GM18951 (cell line): ENCODE data around the gene COX5A.
A peak's percentile ranks its signal among the peaks of the same experiment; 100 is the strongest.

ENCODE experiments used
- POLR2A ChIP-seq: IDR thresholded peaks from 4 replicates; pipeline ENCODE4 v1.6.1; 2011; ENCODE audit warnings: mild to moderate bottlenecking; ENCODE audit not compliant: insufficient read length, insufficient read depth; ENCODE audit errors: extremely low read depth
- in situ Hi-C: fragments of 300-500 bp; cut with MboI; formaldehyde crosslinking; loops from one replicate; pipeline ENCODE4 v1.12.0; 2022; ENCODE audit warnings: low sequenced_read_pairs, mixed read lengths, inconsistent platforms; ENCODE audit not compliant: unreplicated experiment

The COX5A gene

GRCh38 chr15:74960286-74960685, 22.4 kb upstream of the COX5A start:
- in situ Hi-C loops = no loop called here
- TF ChIP-seq POLR2A = no peak

DNA sequence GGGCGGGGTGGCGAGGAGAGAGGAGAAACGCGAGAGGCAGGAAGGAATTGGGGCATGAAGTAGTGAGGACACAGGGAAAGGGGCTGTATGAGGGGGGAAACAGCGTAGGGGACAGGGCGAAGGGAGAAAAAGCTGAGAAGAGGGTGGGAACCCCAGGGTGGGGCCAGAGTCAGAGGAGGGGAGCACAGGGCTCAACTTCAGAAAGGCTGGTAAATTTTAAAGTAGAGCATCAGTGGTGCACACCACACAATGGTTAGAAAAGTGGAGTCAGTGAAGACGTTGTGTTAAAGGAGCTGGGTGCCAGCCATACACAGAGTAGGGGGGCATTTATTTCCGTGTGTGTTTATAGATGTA, 21.7 kb upstream of the COX5A start:
- TF ChIP-seq POLR2A = no peak
- in situ Hi-C loops = no loop called here

GRCh38 chr15:74958908-74959585, 21.2 kb upstream of the COX5A start:
- TF ChIP-seq POLR2A = no peak
- in situ Hi-C loops = no loop called here

DNA sequence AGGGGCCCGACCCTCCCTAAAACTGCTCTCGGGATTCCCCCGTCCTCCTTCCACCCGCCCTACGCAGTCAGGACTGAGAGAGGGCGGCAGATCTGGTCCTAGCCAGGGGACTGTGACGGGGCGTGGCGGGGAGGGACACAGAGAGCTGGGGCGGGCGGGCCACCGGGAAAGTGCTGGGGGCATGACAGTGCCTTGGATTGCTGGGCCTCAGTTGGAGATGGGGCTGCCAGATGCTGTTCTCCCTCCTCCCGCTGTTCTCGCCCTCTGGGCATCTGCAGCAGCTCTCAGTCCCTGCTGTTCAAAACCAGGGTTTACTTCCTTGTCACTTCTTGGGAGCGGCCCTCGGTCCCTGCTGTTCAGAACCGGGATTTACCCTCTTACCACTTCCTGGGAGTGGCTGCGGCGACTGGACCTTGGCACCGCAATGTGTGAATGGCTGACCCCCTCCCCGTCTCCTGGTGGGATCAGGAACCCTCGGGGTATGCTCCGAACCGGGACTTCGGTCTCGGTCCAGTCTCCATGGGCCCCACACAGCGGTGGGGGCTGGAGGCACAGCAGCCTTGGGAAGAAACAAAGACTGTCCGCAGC, 20.5 kb upstream of the COX5A start:
- in situ Hi-C loops = no loop called here
- no peak for TF ChIP-seq POLR2A

GRCh38 chr15:74957476-74958035, 19.7 kb upstream of the COX5A start:
- in situ Hi-C loops = no loop called here
- TF ChIP-seq POLR2A = no peak

GRCh38 chr15:74956648-74957475, 19.0 kb upstream of the COX5A start, which contains the start of gene RPP25:
Gene RPP25, minus strand, starts transcription at chr15:74956772. Its CDS starts 189 bp downstream, at chr15:74956583.
- in situ Hi-C loops = no loop called here
- peak; percentile 68 for TF ChIP-seq POLR2A

DNA sequence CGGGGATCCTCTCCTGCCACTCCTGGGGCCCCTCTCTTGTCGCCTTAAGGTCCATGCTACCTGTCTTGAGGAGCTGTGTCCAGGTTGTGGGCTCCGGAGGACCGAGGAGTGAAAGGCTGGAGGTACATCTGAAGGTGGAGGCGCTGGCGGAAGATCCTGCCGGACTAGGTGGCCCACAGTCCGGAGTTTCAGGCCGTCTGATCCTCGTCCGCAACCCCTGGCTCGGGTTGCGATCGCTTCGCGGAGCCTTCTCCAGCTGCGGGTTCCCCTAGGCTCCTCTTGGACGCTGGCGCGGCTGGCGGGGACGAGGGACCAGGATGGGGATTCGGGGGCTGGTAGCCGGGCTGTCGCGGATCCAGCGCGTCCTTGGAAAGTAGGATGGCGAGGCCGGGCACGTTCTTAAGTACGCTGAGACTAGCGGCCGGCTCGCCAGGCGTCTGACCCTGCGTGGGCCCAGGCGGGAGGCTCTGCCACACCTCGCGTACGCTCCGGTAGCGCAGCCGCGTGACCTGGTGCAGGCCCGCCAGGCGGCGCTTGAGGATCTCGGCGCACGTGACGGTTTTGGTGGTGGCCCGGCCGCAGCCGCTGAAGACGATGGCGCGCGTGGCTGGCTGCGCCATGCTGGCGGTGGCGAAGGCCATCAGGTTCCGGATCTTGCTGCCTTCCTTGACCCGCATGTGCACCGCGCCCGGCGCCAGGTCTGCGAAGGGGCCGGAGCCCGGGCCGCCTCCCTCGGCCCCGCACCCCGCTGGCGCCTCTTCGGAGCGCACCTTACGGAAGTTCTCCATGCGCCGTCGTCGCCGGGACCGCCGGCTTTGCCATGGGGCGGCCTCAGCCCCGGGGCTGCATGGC, 18.1 kb upstream of the COX5A start:
- in situ Hi-C loops = no loop called here
- TF ChIP-seq POLR2A = no peak

DNA sequence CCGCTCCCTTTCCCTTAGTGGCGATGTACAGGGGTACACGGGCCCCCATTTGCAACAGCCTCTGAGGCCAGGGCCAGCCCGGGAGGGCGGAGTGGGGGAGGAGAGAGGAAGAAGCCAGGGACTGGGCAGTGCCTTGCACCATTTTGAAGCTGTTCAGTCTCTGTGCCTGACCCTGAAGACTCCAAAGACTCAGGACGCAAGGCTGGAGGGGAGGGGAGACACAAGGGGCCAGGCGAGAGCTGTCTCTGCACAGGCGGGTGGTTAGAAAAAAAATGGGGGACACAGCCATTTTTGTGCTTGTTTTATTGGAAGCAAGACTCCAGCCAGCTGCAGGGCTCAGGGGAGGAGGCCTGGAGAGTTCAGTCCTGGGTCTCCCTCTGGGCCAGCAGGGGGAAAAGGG, 17.1 kb upstream of the COX5A start:
- TF ChIP-seq POLR2A = no peak
- in situ Hi-C loops = no loop called here

- in situ Hi-C loops = no loop called here
- no peak for TF ChIP-seq POLR2A
Measured at GRCh38 chr15:74954515-74954914, 16.6 kb upstream of the COX5A start.

GRCh38 chr15:74951006-74951405, 13.1 kb upstream of the COX5A start:
- in situ Hi-C loops = no loop called here
- no peak for TF ChIP-seq POLR2A

- no peak for TF ChIP-seq POLR2A
- in situ Hi-C loops = no loop called here
Measured at GRCh38 chr15:74950078-74950908, 12.4 kb upstream of the COX5A start.

- in situ Hi-C loops = loop anchor here (25.0 kb wide), 1 partner anchor 300 kb away; no protein-coding TSS in a partner anchor
- no peak for TF ChIP-seq POLR2A
Measured at GRCh38 chr15:74937272-74937589, 642 bp downstream of the COX5A start.

- in situ Hi-C loops = loop anchor here (25.0 kb wide), 1 partner anchor 298 kb away; no protein-coding TSS in a partner anchor
Measured at GRCh38 chr15:74935193-74935592, 2.7 kb downstream of the COX5A start.
